Tibial nerve (tissue), 4 donors: ENCODE data around the gene HOXA4. TPM values are rescaled to one million over a fixed set of nuclear protein-coding genes. Genes with fewer than 3 reads are reported as not detected.

Experiments
- DNase-seq, 2 donors: peaks; one replicate each; pipeline ENCODE4 v3.0.0-alpha.2; 2019; ENCODE audit warnings: low spot score in 2 of 2
- H3K27ac ChIP-seq, 4 donors: fragments of 200-600 bp; sonication (generic) in 3 of 4; one replicate each; pipeline ENCODE4 v1.5.1; 2017 to 2019; ENCODE audit warnings: mild to moderate bottlenecking in 1 of 4
- H3K27me3 ChIP-seq, 2 donors: fragments of 200-600 bp; sonication (generic) in 1 of 2; one replicate each; pipeline versions ENCODE4 v1.5.1 to v1.6.0; 2017 to 2019
- H3K36me3 ChIP-seq, 3 donors: fragments of 200-600 bp; sonication (generic); one replicate each; pipeline ENCODE4 v1.5.1; 2018 to 2019
- H3K4me1 ChIP-seq, 4 donors: fragments of 200-600 bp; sonication (generic) in 3 of 4; one replicate each; pipeline ENCODE4 v1.5.1; 2017 to 2019
- H3K4me3 ChIP-seq, 4 donors: fragments of 200-600 bp; sonication (generic) in 3 of 4; one replicate each; pipeline ENCODE4 v1.5.1; 2017 to 2019; ENCODE audit warnings: mild to moderate bottlenecking in 1 of 4, moderate library complexity in 1 of 4
- H3K9me3 ChIP-seq, 4 donors: fragments of 200-600 bp; sonication (generic) in 3 of 4; one replicate each; pipeline ENCODE4 v1.5.1; 2017 to 2019
- EP300 ChIP-seq, 2 donors: sonication (generic); formaldehyde crosslinking; IDR thresholded peaks; one replicate each; pipeline ENCODE4 v1.6.1; 2017; ENCODE audit warnings: antibody characterized with exemption in 2 of 2, mild to moderate bottlenecking in 1 of 2
- POLR2A ChIP-seq, 2 donors: fragments of 450-650 bp; IDR thresholded peaks; one replicate each; pipeline ENCODE4 v1.6.1; 2017; ENCODE audit warnings: antibody characterized with exemption in 2 of 2, mild to moderate bottlenecking in 2 of 2, moderate library complexity in 2 of 2
- WGBS, 2 donors: methylation state at CpG; one replicate each; pipeline ENCODE4 v1.1.5; 2018; 5-methylcytosine and 5-hydroxymethylcytosine counted together
- total RNA-seq, 4 donors: library from RNA; depleted of rRNA; stranded (reverse); fragments of >200 nt; gene quantifications; one replicate each; pipeline ENCODE4 v1.1.0, GENCODE V29; 2016
- TF ChIP-seq, protein P1 (sequence below), 5 experiments: fragments of 200-600 bp in 3 of 5; fragments of 450-650 bp in 2 of 5; sonication (generic) in 3 of 5; IDR thresholded peaks; one replicate each; pipeline ENCODE4 v1.5.1; 2016 to 2019; ENCODE audit warnings: antibody characterized with exemption in 5 of 5, mild to moderate bottlenecking in 3 of 5, moderate library complexity in 2 of 5

Gene HOXA4
- total RNA-seq, 4 donors from 2014 or later: 4.4 to 6.3 (median 4.7) TPM

DNA sequence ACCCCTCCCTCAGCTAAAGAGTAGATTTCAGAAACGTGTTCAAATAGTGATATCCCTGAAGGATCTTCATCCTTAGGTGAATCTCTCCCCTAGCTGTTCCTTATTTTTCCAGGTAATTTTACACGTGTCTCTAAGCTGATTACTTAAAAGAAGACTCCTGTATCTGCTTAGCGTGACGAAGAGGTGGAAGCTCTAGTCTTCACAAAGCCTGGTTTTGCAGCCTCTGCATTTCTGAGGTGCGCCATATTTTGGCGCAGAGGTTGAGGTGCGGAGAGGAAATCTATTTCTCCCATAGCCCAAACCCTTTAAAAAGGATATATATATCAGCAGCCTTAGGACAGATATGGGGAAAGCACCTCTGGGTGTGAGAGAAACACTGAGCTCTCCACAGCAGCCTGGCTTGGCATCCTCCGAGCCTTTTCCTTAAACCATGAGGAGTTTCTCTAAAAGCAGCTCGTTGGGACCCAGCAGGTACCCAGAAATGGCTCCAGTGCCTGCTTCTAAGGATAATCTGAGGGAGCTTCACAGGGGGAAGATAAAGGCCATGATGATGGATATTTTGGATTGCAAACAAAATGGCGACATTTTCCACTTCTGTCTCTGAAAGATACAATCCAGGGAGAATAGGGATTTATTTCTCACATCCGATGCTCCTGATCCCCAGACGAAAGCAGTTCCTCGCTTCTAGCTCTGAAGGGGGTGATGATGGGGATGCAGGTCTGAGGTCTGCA, 25.1 kb downstream of the HOXA4 start:
- WGBS, 2 donors: 84 to 86% methylated on average over 13 of the region's 13 CpGs
- no peak overlapping the region for H3K4me3 ChIP-seq

DNA sequence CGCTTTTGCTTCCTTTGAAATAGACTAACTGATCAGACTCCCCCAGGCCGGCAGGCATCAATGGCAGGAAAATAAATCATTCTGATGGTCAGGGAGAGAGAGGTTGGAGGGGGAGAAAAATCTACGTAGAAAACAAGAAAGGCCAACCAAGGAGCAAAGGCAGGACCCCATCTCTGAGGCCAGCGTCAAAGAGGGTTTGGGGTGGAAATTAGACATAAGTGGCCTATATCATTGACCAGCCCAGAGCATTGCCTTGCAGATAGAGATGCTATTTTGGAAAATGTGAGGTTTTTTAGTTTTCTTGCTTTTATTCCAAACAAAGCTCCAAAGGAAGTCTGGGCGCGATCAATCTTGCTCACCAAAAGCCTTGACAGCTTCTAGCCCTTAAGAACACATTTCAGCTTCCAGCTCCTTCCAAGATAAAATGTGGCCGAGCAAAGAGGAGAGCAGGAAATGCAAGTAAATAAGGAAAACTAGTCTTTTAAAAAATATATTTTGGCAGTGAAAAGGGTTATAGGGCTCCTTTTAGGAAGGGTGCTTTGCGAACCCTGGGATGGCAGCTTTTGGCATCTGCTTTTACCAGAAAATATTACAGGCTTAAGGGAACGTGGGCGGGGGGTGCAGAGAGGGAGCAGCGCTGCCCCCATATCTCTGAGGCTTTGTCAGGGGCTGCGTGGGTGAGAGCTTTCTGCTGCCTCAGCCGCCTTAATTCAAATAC, 26.1 kb downstream of the HOXA4 start:
- 62 to 64% methylated on average over 13 of the region's 13 CpGs for WGBS, 2 donors
- peak overlapping the region in 3 of 4 donors; percentile 11 to 71 (median 42) for H3K27ac ChIP-seq
- H3K36me3 ChIP-seq: peaks cover 0 to 9% (median 0%) of the 10 kb centered on the region in 3 donors
- H3K9me3 ChIP-seq: no peaks in the 10 kb centered on the region
- TF ChIP-seq, protein P1, sequence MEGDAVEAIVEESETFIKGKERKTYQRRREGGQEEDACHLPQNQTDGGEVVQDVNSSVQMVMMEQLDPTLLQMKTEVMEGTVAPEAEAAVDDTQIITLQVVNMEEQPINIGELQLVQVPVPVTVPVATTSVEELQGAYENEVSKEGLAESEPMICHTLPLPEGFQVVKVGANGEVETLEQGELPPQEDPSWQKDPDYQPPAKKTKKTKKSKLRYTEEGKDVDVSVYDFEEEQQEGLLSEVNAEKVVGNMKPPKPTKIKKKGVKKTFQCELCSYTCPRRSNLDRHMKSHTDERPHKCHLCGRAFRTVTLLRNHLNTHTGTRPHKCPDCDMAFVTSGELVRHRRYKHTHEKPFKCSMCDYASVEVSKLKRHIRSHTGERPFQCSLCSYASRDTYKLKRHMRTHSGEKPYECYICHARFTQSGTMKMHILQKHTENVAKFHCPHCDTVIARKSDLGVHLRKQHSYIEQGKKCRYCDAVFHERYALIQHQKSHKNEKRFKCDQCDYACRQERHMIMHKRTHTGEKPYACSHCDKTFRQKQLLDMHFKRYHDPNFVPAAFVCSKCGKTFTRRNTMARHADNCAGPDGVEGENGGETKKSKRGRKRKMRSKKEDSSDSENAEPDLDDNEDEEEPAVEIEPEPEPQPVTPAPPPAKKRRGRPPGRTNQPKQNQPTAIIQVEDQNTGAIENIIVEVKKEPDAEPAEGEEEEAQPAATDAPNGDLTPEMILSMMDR (IDR thresholded peaks at IDR 0.05): no peak
- TF ChIP-seq EP300 (IDR thresholded peaks at IDR 0.05) (no peak), POLR2A (IDR thresholded peaks at IDR 0.05) (no peak)
- no peak overlapping the region for H3K4me3 ChIP-seq
- H3K27me3 ChIP-seq: peaks cover 0 to 71% of the 10 kb centered on the region in 2 donors
- DNase-seq: no peak
- peaks cover 0 to 50% (median 2%) of the 10 kb centered on the region in 4 donors for H3K4me1 ChIP-seq

More for the DNA sequence above, 25.1 kb downstream of the HOXA4 start:
- TF ChIP-seq EP300 (IDR thresholded peaks at IDR 0.05) (no peak), POLR2A (IDR thresholded peaks at IDR 0.05) (no peak)
- TF ChIP-seq, protein P1 (IDR thresholded peaks at IDR 0.05): no peak
- Histone ChIP-seq H3K9me3 (no peaks in the 10 kb centered on the region), H3K4me1 (peaks cover 0 to 56% (median 5%) of the 10 kb centered on the region in 4 donors), H3K27me3 (peaks cover 0 to 69% of the 10 kb centered on the region in 2 donors), H3K36me3 (peaks cover 0 to 9% (median 0%) of the 10 kb centered on the region in 3 donors), H3K27ac (peak overlapping the region in 2 of 4 donors; percentile 6 to 77)
- DNase-seq: no peak

DNA sequence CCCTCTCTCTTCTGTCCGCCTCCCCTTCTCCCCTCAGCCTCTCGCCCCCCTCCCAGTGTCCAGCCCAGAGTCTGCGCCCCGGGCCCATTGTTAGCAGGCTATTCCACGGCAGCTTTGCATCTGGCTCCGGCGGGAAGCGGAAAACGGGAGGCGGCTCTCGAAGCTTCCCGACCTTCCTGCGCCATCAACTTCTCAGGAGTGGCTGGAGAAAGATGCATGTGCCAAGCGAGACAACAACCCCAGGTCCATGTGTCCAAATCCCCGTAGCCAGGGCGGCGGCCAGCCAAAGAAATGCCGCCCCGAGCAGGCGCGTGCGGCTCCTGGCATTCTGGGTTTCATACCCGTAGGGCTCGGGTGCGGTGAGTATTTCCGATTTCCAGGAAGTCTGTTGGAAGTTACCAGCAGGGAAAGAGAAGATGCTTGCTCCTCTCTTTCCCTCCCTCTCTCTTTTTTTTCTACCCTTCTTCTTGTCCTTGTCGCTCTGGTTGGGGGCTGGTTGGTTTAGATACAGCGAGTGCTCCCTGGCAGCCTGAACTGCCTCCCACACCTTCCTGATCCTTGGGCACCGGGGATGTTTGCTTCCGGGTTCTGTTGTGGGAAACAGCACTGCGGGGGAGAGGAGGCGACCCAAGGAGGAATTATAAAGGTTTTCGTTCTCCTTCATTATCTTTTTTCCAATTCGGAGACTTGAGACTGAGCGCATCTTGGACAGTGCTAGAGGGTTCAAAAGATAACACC, 26.9 kb downstream of the HOXA4 start:
- peak overlapping the region in 3 of 4 donors; percentile 10 to 28 (median 11) for H3K4me3 ChIP-seq
- peaks cover 0 to 9% (median 0%) of the 10 kb centered on the region in 3 donors for H3K36me3 ChIP-seq
- no peak for TF ChIP-seq EP300 (IDR thresholded peaks at IDR 0.05)
- TF ChIP-seq POLR2A (IDR thresholded peaks at IDR 0.05): no peak
- TF ChIP-seq, protein P1 (IDR thresholded peaks at IDR 0.05): no peak
- H3K27ac ChIP-seq: peak overlapping the region in 3 of 4 donors; percentile 11 to 71 (median 42)
- H3K9me3 ChIP-seq: no peaks in the 10 kb centered on the region
- peaks cover 0 to 53% (median 2%) of the 10 kb centered on the region in 4 donors for H3K4me1 ChIP-seq
- H3K27me3 ChIP-seq: peaks cover 0 to 79% of the 10 kb centered on the region in 2 donors
- no peak for DNase-seq
- 49 to 51% methylated on average over 35 of the region's 35 CpGs for WGBS, 2 donors

DNA sequence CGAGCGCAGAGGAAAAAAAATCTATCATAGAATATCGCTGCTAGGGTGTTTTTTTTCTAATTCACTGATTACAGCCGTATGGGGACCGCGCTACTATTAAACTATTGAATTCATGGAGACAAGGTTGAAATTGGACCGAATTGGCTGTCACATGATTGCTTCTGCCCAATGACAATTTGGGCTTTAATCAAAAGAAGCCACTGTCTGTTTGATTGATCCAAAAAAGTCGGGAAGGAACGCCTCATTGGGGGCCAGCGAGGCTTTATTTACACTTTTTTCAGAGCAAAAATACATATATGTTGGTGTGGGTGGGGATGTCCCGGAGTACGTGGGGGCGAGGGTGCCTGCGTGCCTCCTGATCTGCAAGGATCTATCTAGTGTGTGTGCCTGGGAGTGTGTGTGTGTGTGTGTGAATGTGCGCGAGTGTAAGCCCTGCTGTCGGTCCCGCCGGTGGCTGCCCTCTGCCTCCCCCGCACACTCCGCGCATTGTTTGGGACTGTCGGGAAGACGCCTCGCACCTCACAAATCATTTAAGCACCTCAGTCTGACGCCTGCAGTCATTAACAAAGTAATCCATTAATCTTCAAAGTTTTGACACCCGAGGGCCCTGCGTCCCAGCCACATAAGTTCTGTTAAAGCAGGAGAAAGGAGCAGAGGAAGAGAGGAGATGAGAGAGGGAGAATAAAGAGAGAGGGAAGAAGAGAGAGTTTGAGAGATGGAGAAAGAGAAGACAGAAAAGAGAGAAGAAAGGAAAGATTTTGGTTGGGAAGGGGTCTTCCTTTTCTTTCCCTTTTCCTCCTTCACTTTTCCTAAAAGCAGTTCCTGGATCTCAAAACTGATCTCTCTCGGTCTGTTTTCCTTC, 27.7 kb downstream of the HOXA4 start, which contains the start of gene HOXA2:
TSS of gene HOXA2 (minus strand) at position 103 of the 862 bp plus-strand sequence. CDS start 183 bp downstream, outside the sequence.
- WGBS, 2 donors: 32 to 41% methylated on average over 29 of the region's 29 CpGs
- peak within 1 kb of the TSS; percentile 4 to 28 (median 15) for H3K4me3 ChIP-seq
- no peaks in the 10 kb centered on the region for H3K9me3 ChIP-seq
- H3K27me3 ChIP-seq: peaks cover 0 to 79% of the 10 kb centered on the region in 2 donors
- DNase-seq: no peak
- TF ChIP-seq, protein P1 (IDR thresholded peaks at IDR 0.05): no peak
- TF ChIP-seq POLR2A (IDR thresholded peaks at IDR 0.05): no peak
- TF ChIP-seq EP300 (IDR thresholded peaks at IDR 0.05): no peak
- H3K4me1 ChIP-seq: peaks cover 0 to 57% (median 8%) of the 10 kb centered on the region in 4 donors
- peaks cover 0 to under 1% (median 0%) of the 10 kb centered on the region in 3 donors for H3K36me3 ChIP-seq
- H3K27ac ChIP-seq: peak within 1 kb of the TSS in 3 of 4 donors; percentile 28 to 71 (median 67)
